ENCODE data around the gene TRAPPC8. TPM values are rescaled to one million over a fixed set of nuclear protein-coding genes. Genes with fewer than 3 reads are reported as not detected.

The TRAPPC8 gene
- total and polyA plus RNA-seq, 10 of the 15 experiments (the other 5 are each of a cell fraction or from before 2014, with no cell fraction given), result 13.0 to 75.4 (median 24.8) TPM

GRCh38 chr18:31837879-31838278 is 105.0 kb downstream of the TRAPPC8 start:
- peaks cover 0 to 16% of the 10 kb centered on the region in 2 experiments; a peak in 2 of 4 replicates for H3K36me3 ChIP-seq (ENCODE audit: control insufficient read depth in 2 of 2, insufficient read depth in 2 of 2, low read length in 1 of 2)
- no peaks in the 10 kb centered on the region for H4K20me1 ChIP-seq (ENCODE audit: control insufficient read depth, insufficient read depth)
- H3K9me3 ChIP-seq (replicated peaks; ENCODE audit: control insufficient read depth, insufficient read depth, low read length), result no peaks in the 10 kb centered on the region
- TF ChIP-seq E2F8 (IDR thresholded peaks at IDR 0.05; ENCODE audit: low read depth, partially characterized antibody), result no peak
- no peak for TF ChIP-seq SP1 (IDR thresholded peaks at IDR 0.05; ENCODE audit: low read depth, low read length)
- TF ChIP-seq ZZZ3 (IDR thresholded peaks at IDR 0.05; ENCODE audit: control insufficient read depth, insufficient read length, low read depth), result no peak
- TF ChIP-seq MEF2A (IDR thresholded peaks at IDR 0.05; ENCODE audit: insufficient read depth, low read depth, low read length), result no peak
- no peak for TF ChIP-seq EP300 (IDR thresholded peaks at IDR 0.05; ENCODE audit: borderline replicate concordance in 1 of 2, control insufficient read depth in 1 of 2, low read depth in 2 of 2, low read length in 2 of 2)
- no peak for TF ChIP-seq SRF (IDR thresholded peaks at IDR 0.05; ENCODE audit: low read depth in 2 of 2, low read length in 2 of 2)
- TF ChIP-seq MXI1 (IDR thresholded peaks at IDR 0.05; ENCODE audit: low read depth, low read length), result no peak
- no peak for TF ChIP-seq NFYB (IDR thresholded peaks at IDR 0.05; ENCODE audit: insufficient read depth, low read depth, low read length)
- no peaks in the 10 kb centered on the region for H3K79me2 ChIP-seq (ENCODE audit: control insufficient read depth, insufficient read depth, low read length)
- ChIA-PET RAD21 (ENCODE audit: unreplicated experiment) (interaction anchor here (0.6 kb wide), 1 partner anchor 602 kb away, joined by 3 read pairs; no protein-coding TSS in a partner anchor), POLR2A (interaction anchor here (0.6 kb wide), 3 partner anchors 12 to 136 kb away, joined by 3 read pairs; no protein-coding TSS in a partner anchor), SMC1A (ENCODE audit: uncharacterized antibody, unreplicated experiment) (interaction anchor here (0.6 to 1.9 kb wide), 4 partner anchors 9 to 89 kb away, joined by 3 to 7 read pairs (median 3); no protein-coding TSS in a partner anchor), CTCF (interaction anchor here (0.7 kb wide), 1 partner anchor 210 kb away, joined by 3 read pairs; no protein-coding TSS in a partner anchor)
- no peak overlapping the region for H3K9ac ChIP-seq (ENCODE audit: control insufficient read depth, insufficient read depth, low read length)
- in situ Hi-C loops (cut with MboI) (no loop called here), intact Hi-C loops (cut with micrococcal nuclease; ENCODE audit: unreplicated experiment) (no loop called here)
- ATAC-seq (no peak), DNase-seq (ENCODE audit: low read depth, low spot score) (no peak), FAIRE-seq (no peak)
- H3K4me3 ChIP-seq, result no peak overlapping the region
- WGBS (ENCODE audit: insufficient coverage, insufficient replicate concordance, low lambda C conversion rate, missing lambda C conversion rate), result 100% methylated on average over 3 of the region's 3 CpGs
- H3K4me2 ChIP-seq (ENCODE audit: control insufficient read depth, insufficient read depth), result no peak overlapping the region
- H2AFZ ChIP-seq (ENCODE audit: control insufficient read depth, low read depth, low read length), result no peak overlapping the region
- no peaks in the 10 kb centered on the region for H3K4me1 ChIP-seq (ENCODE audit: control insufficient read depth, insufficient read depth, low read length)
- H3K27ac ChIP-seq (ENCODE audit: control insufficient read depth, insufficient read depth), result no peak overlapping the region
- no peaks in the 10 kb centered on the region for H3K27me3 ChIP-seq (replicated peaks in 1 of 2; ENCODE audit: control insufficient read depth in 2 of 2, insufficient read depth in 2 of 2, low read length in 1 of 2)
- no TSS peak for BruUV-seq (replicated peaks)
